Endothelial cell (in vitro differentiated cells): ENCODE measurements around the gene PPL. TPM values are rescaled to one million over a fixed set of nuclear protein-coding genes. Genes with fewer than 3 reads are reported as not detected.

Source experiments
- DNase-seq: peaks from one replicate; pipeline ENCODE4 v3.0.0; 2021; ENCODE audit warnings: low spot score
- H3K27ac Mint-ChIP-seq: one replicate; pipeline ENCODE4 v1.8.0; 2021; ENCODE audit warnings: mixed read lengths, inconsistent platforms; ENCODE audit not compliant: unreplicated experiment
- H3K27me3 Mint-ChIP-seq: one replicate; pipeline ENCODE4 v1.8.0; 2021; ENCODE audit warnings: mild to moderate bottlenecking, moderate library complexity, mixed read lengths, inconsistent platforms; ENCODE audit not compliant: unreplicated experiment
- H3K36me3 Mint-ChIP-seq: one replicate; pipeline ENCODE4 v1.8.0; 2021; ENCODE audit warnings: mild to moderate bottlenecking, low read depth, mixed read lengths, inconsistent platforms; ENCODE audit not compliant: unreplicated experiment
- H3K4me1 Mint-ChIP-seq: one replicate; pipeline ENCODE4 v1.8.0; 2021; ENCODE audit warnings: mild to moderate bottlenecking, mixed read lengths, inconsistent platforms; ENCODE audit not compliant: unreplicated experiment
- H3K4me3 Mint-ChIP-seq: one replicate; pipeline ENCODE4 v1.8.0; 2021; ENCODE audit warnings: mild to moderate bottlenecking, mixed read lengths, inconsistent platforms; ENCODE audit not compliant: unreplicated experiment
- H3K9me3 Mint-ChIP-seq: one replicate; pipeline ENCODE4 v1.8.0; 2021; ENCODE audit warnings: mixed read lengths, inconsistent platforms; ENCODE audit not compliant: unreplicated experiment
- CTCF ChIP-seq: fragments of 200-600 bp; sonication (generic); IDR thresholded peaks from one replicate; pipeline ENCODE4 v1.5.0; 2021; ENCODE audit warnings: antibody characterized with exemption; ENCODE audit not compliant: unreplicated experiment
- total RNA-seq: library from RNA; stranded (reverse); fragmentation: NEBNext Ultra II Directional; extraction: Animal tissue kit (Norgen Biotek cat#: 25700); gene quantifications from one replicate; pipeline ENCODE4 v1.2.1, GENCODE V29; 2021; ENCODE audit not compliant: unreplicated experiment

PPL gene
- total RNA-seq, 1 donor from 2014 or later, result 1.1 TPM

GRCh38 chr16:4980691-4981090, 43.7 kb upstream of the PPL start:
- peaks cover 1% of the 10 kb centered on the region for H3K27me3 Mint-ChIP-seq
- no peaks in the 10 kb centered on the region for H3K36me3 Mint-ChIP-seq
- H3K4me1 Mint-ChIP-seq, result peaks cover 1% of the 10 kb centered on the region
- no peak for DNase-seq
- no peak for TF ChIP-seq CTCF
- H3K9me3 Mint-ChIP-seq, result no peaks in the 10 kb centered on the region
- no peak overlapping the region for H3K4me3 Mint-ChIP-seq
- no peak overlapping the region for H3K27ac Mint-ChIP-seq

- Mint-ChIP-seq H3K9me3 (no peaks in the 10 kb centered on the region), H3K36me3 (peaks cover 3% of the 10 kb centered on the region), H3K27me3 (peaks cover 1% of the 10 kb centered on the region), H3K27ac (no peak overlapping the region), H3K4me3 (no peak overlapping the region), H3K4me1 (peaks cover 4% of the 10 kb centered on the region)
- DNase-seq, result no peak
- no peak for TF ChIP-seq CTCF
Measured at GRCh38 chr16:4979736-4980660, 43.0 kb upstream of the PPL start.

- Mint-ChIP-seq H3K36me3 (peaks cover 3% of the 10 kb centered on the region), H3K4me1 (peaks cover 4% of the 10 kb centered on the region), H3K27me3 (peaks cover 1% of the 10 kb centered on the region), H3K4me3 (no peak overlapping the region), H3K27ac (no peak overlapping the region), H3K9me3 (no peaks in the 10 kb centered on the region)
- no peak for DNase-seq
- no peak for TF ChIP-seq CTCF
Measured at GRCh38 chr16:4979164-4979563, 42.2 kb upstream of the PPL start.

GRCh38 chr16:4976611-4977145, 39.7 kb upstream of the PPL start:
- H3K27ac Mint-ChIP-seq, result no peak overlapping the region
- no peak for TF ChIP-seq CTCF

GRCh38 chr16:4976079-4976478, 39.1 kb upstream of the PPL start:
- Mint-ChIP-seq H3K27ac (no peak overlapping the region), H3K36me3 (peaks cover 3% of the 10 kb centered on the region)
- DNase-seq, result no peak

More at GRCh38 chr16:4976611-4977145, 39.7 kb upstream of the PPL start:
- Mint-ChIP-seq H3K27me3 (peaks cover 1% of the 10 kb centered on the region), H3K4me3 (no peak overlapping the region), H3K4me1 (peaks cover 4% of the 10 kb centered on the region), H3K36me3 (peaks cover 3% of the 10 kb centered on the region), H3K9me3 (no peaks in the 10 kb centered on the region)
- DNase-seq, result no peak

More at GRCh38 chr16:4976079-4976478, 39.1 kb upstream of the PPL start:
- Mint-ChIP-seq H3K4me1 (peaks cover 4% of the 10 kb centered on the region), H3K4me3 (no peak overlapping the region), H3K27me3 (peaks cover 1% of the 10 kb centered on the region), H3K9me3 (no peaks in the 10 kb centered on the region)
- no peak for TF ChIP-seq CTCF
